Tibial nerve (tissue), 4 donors: ENCODE results near the gene ETV2. TPM values are rescaled to one million over a fixed set of nuclear protein-coding genes. Genes with fewer than 3 reads are reported as not detected.

Source experiments
- DNase-seq, 2 donors: peaks; one replicate each; pipeline ENCODE4 v3.0.0-alpha.2; 2019; ENCODE audit warnings: low spot score in 2 of 2
- H3K27ac ChIP-seq, 4 donors: fragments of 200-600 bp; sonication (generic) in 3 of 4; one replicate each; pipeline ENCODE4 v1.5.1; 2017 to 2019; ENCODE audit warnings: mild to moderate bottlenecking in 1 of 4
- H3K27me3 ChIP-seq, 2 donors: fragments of 200-600 bp; sonication (generic) in 1 of 2; one replicate each; pipeline versions ENCODE4 v1.5.1 to v1.6.0; 2017 to 2019
- H3K36me3 ChIP-seq, 3 donors: fragments of 200-600 bp; sonication (generic); one replicate each; pipeline ENCODE4 v1.5.1; 2018 to 2019
- H3K4me1 ChIP-seq, 4 donors: fragments of 200-600 bp; sonication (generic) in 3 of 4; one replicate each; pipeline ENCODE4 v1.5.1; 2017 to 2019
- H3K4me3 ChIP-seq, 4 donors: fragments of 200-600 bp; sonication (generic) in 3 of 4; one replicate each; pipeline ENCODE4 v1.5.1; 2017 to 2019; ENCODE audit warnings: mild to moderate bottlenecking in 1 of 4, moderate library complexity in 1 of 4
- H3K9me3 ChIP-seq, 4 donors: fragments of 200-600 bp; sonication (generic) in 3 of 4; one replicate each; pipeline ENCODE4 v1.5.1; 2017 to 2019
- CTCF ChIP-seq, 5 experiments: fragments of 200-600 bp in 3 of 5; fragments of 450-650 bp in 2 of 5; sonication (generic) in 3 of 5; IDR thresholded peaks; one replicate each; pipeline ENCODE4 v1.5.1; 2016 to 2019; ENCODE audit warnings: antibody characterized with exemption in 5 of 5, mild to moderate bottlenecking in 3 of 5, moderate library complexity in 2 of 5
- EP300 ChIP-seq, 2 donors: sonication (generic); formaldehyde crosslinking; IDR thresholded peaks; one replicate each; pipeline ENCODE4 v1.6.1; 2017; ENCODE audit warnings: antibody characterized with exemption in 2 of 2, mild to moderate bottlenecking in 1 of 2
- POLR2A ChIP-seq, 2 donors: fragments of 450-650 bp; IDR thresholded peaks; one replicate each; pipeline ENCODE4 v1.6.1; 2017; ENCODE audit warnings: antibody characterized with exemption in 2 of 2, mild to moderate bottlenecking in 2 of 2, moderate library complexity in 2 of 2
- WGBS, 2 donors: methylation state at CpG; one replicate each; pipeline ENCODE4 v1.1.5; 2018; 5-methylcytosine and 5-hydroxymethylcytosine counted together
- total RNA-seq, 4 donors: library from RNA; depleted of rRNA; stranded (reverse); fragments of >200 nt; gene quantifications; one replicate each; pipeline ENCODE4 v1.1.0, GENCODE V29; 2016

Gene ETV2
- total RNA-seq, 4 donors from 2014 or later: 0.84 to 2.2 TPM; not detected in 2

- TF ChIP-seq POLR2A (IDR thresholded peaks at IDR 0.05) (no peak), CTCF (IDR thresholded peaks at IDR 0.05) (no peak), EP300 (IDR thresholded peaks at IDR 0.05) (no peak)
- 8 to 12% methylated on average over 9 of the region's 9 CpGs for WGBS, 2 donors
- DNase-seq: no peak
Observed at GRCh38 chr19:35628264-35628564, 13.3 kb upstream of the ETV2 start.

GRCh38 chr19:35628565-35629331, 12.8 kb upstream of the ETV2 start, which contains the start of gene RBM42:
Gene RBM42, plus strand, starts transcription at chr19:35629036. Its CDS starts 118 bp downstream, at chr19:35629154.
- peak within 1 kb of the TSS; percentile 76 to 98 (median 93) for H3K27ac ChIP-seq
- peaks cover 0 to 33% (median 10%) of the 10 kb centered on the region in 4 donors for H3K4me1 ChIP-seq
- peaks cover 0 to 36% (median 25%) of the 10 kb centered on the region in 3 donors for H3K36me3 ChIP-seq
- WGBS, 2 donors: 1% methylated on average over 49 to 56 of the region's 56 CpGs
- H3K4me3 ChIP-seq: peak within 1 kb of the TSS; percentile 65 to 99 (median 86)
- DNase-seq: peak; percentile 91 to 97
- TF ChIP-seq CTCF (IDR thresholded peaks at IDR 0.05) (peak in 2 of 5 experiments; percentile 59 to 76), EP300 (IDR thresholded peaks at IDR 0.05) (peak; percentile 87 to 96), POLR2A (IDR thresholded peaks at IDR 0.05) (peak; percentile 31 to 73)
- H3K27me3 ChIP-seq: no peaks in the 10 kb centered on the region
- no peaks in the 10 kb centered on the region for H3K9me3 ChIP-seq

More at GRCh38 chr19:35628264-35628564, 13.3 kb upstream of the ETV2 start:
- H3K27me3 ChIP-seq: no peaks in the 10 kb centered on the region
- H3K4me1 ChIP-seq: peaks cover 0 to 33% (median 10%) of the 10 kb centered on the region in 4 donors
- H3K36me3 ChIP-seq: peaks cover 0 to 30% (median 21%) of the 10 kb centered on the region in 3 donors
- peak overlapping the region; percentile 44 to 99 (median 86) for H3K4me3 ChIP-seq
- peak overlapping the region; percentile 76 to 98 (median 93) for H3K27ac ChIP-seq
- no peaks in the 10 kb centered on the region for H3K9me3 ChIP-seq

GRCh38 chr19:35629332-35629633, 12.3 kb upstream of the ETV2 start:
- WGBS, 2 donors: 4 to 6% methylated on average over 14 to 15 of the region's 15 CpGs
- H3K4me3 ChIP-seq: peak overlapping the region; percentile 65 to 99 (median 86)
- no peak for DNase-seq
- H3K4me1 ChIP-seq: peaks cover 0 to 33% (median 10%) of the 10 kb centered on the region in 4 donors
- H3K27ac ChIP-seq: peak overlapping the region; percentile 76 to 98 (median 92)
- no peaks in the 10 kb centered on the region for H3K9me3 ChIP-seq
- H3K27me3 ChIP-seq: no peaks in the 10 kb centered on the region
- no peak for TF ChIP-seq CTCF (IDR thresholded peaks at IDR 0.05)
- TF ChIP-seq POLR2A (IDR thresholded peaks at IDR 0.05): no peak
- TF ChIP-seq EP300 (IDR thresholded peaks at IDR 0.05): no peak
- H3K36me3 ChIP-seq: peaks cover 0 to 41% (median 31%) of the 10 kb centered on the region in 3 donors

GRCh38 chr19:35633727-35634440, 7.7 kb upstream of the ETV2 start:
- Histone ChIP-seq H3K4me3 (no peak overlapping the region), H3K36me3 (peaks cover 2 to 84% (median 48%) of the 10 kb centered on the region in 3 donors), H3K27me3 (no peaks in the 10 kb centered on the region), H3K9me3 (no peaks in the 10 kb centered on the region), H3K4me1 (peaks cover 0 to 21% (median 7%) of the 10 kb centered on the region in 4 donors), H3K27ac (no peak overlapping the region)
- TF ChIP-seq EP300 (IDR thresholded peaks at IDR 0.05) (no peak), CTCF (IDR thresholded peaks at IDR 0.05) (no peak), POLR2A (IDR thresholded peaks at IDR 0.05) (no peak)
- DNase-seq: no peak
- WGBS, 2 donors: 83 to 88% methylated on average over 20 to 29 of the region's 29 CpGs

- no peaks in the 10 kb centered on the region for H3K9me3 ChIP-seq
- H3K27me3 ChIP-seq: no peaks in the 10 kb centered on the region
- H3K36me3 ChIP-seq: peaks cover 2 to 69% (median 40%) of the 10 kb centered on the region in 3 donors
- no peak for DNase-seq
- H3K4me3 ChIP-seq: no peak overlapping the region
- TF ChIP-seq EP300 (IDR thresholded peaks at IDR 0.05) (no peak), POLR2A (IDR thresholded peaks at IDR 0.05) (no peak), CTCF (IDR thresholded peaks at IDR 0.05) (no peak)
- H3K4me1 ChIP-seq: peaks cover 0 to 6% (median 1%) of the 10 kb centered on the region in 4 donors
- no peak overlapping the region for H3K27ac ChIP-seq
- WGBS, 2 donors: 92 to 93% methylated on average over 3 of the region's 3 CpGs
Observed at GRCh38 chr19:35636651-35637050, 4.9 kb upstream of the ETV2 start.
